Measurements from ENCODE around the gene FOXO3.

DNA sequence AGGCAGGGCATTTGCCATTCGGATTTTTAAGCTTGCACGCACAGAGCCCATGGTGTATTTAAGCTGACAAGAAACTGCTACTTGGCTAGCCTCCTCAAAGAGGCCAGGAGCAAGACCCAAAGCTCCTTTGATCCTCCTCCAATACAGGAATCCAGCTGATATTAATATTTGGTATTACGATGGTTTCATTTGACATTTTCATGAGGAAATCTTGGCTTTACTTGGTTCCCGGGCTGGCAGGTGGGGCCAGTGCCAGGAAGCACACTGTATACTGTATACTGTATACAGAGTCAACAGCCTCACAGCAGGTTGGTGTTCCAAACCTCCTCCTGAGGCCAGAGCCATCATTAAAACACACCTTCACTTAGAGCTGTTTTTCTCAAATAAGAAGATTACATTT is 149.3 kb downstream of the FOXO3 start:
- TF ChIP-seq SIN3A (IDR thresholded peaks at IDR 0.05; ENCODE audit: borderline replicate concordance, low read depth, low read length) = no peak
- TF ChIP-seq, protein P1, sequence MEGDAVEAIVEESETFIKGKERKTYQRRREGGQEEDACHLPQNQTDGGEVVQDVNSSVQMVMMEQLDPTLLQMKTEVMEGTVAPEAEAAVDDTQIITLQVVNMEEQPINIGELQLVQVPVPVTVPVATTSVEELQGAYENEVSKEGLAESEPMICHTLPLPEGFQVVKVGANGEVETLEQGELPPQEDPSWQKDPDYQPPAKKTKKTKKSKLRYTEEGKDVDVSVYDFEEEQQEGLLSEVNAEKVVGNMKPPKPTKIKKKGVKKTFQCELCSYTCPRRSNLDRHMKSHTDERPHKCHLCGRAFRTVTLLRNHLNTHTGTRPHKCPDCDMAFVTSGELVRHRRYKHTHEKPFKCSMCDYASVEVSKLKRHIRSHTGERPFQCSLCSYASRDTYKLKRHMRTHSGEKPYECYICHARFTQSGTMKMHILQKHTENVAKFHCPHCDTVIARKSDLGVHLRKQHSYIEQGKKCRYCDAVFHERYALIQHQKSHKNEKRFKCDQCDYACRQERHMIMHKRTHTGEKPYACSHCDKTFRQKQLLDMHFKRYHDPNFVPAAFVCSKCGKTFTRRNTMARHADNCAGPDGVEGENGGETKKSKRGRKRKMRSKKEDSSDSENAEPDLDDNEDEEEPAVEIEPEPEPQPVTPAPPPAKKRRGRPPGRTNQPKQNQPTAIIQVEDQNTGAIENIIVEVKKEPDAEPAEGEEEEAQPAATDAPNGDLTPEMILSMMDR (IDR thresholded peaks at IDR 0.05) = no peak
- no peak for TF ChIP-seq EZH2phosphoT487 (IDR thresholded peaks at IDR 0.05; ENCODE audit: borderline replicate concordance, low read depth)
- no peak for TF ChIP-seq EP300 (IDR thresholded peaks at IDR 0.05; ENCODE audit: borderline replicate concordance in 1 of 2, low read depth in 1 of 2, low read length in 1 of 2)

Measured in SK-N-SH (cell line).